NCI-H1417 treated with DMSO at 0.1 percent for 48 hours (cell line): ENCODE results near the gene CDNF.

Experiments used
- DNase-seq: peaks from one replicate; lab custom pipeline; 2025; lab: John Stamatoyannopoulos, UW

The CDNF gene

GRCh38 chr10:14787938-14788337 is 49.9 kb downstream of the CDNF start:
- DNase-seq = no peak

- no peak for DNase-seq
Observed at GRCh38 chr10:14784459-14785055, 53.3 kb downstream of the CDNF start.

- DNase-seq = no peak
Observed at GRCh38 chr10:14782691-14783363, 55.0 kb downstream of the CDNF start.

- no peak for DNase-seq
Observed at GRCh38 chr10:14781763-14782162, 56.1 kb downstream of the CDNF start.

GRCh38 chr10:14779001-14779651 is 58.7 kb downstream of the CDNF start:
- DNase-seq = no peak

- DNase-seq = no peak
Observed at GRCh38 chr10:14776546-14776945, 61.3 kb downstream of the CDNF start.

GRCh38 chr10:14775656-14776055 is 62.2 kb downstream of the CDNF start:
- no peak for DNase-seq

GRCh38 chr10:14774797-14775196 is 63.0 kb downstream of the CDNF start, which contains the start of gene FAM107B:
Gene FAM107B (minus strand): TSS chr10:14774897. CDS start chr10:14774663, 234 bp downstream.
- no peak for DNase-seq

GRCh38 chr10:14774214-14774580 is 63.6 kb downstream of the CDNF start:
- DNase-seq = no peak

GRCh38 chr10:14773551-14774213 is 64.2 kb downstream of the CDNF start:
- DNase-seq = no peak

- no peak for DNase-seq
Observed at GRCh38 chr10:14772399-14772798, 65.4 kb downstream of the CDNF start.

- no peak for DNase-seq
Observed at GRCh38 chr10:14770927-14771326, 66.9 kb downstream of the CDNF start.
